Measurements from ENCODE around the gene MEGF9. TPM values are rescaled to one million over a fixed set of nuclear protein-coding genes. Genes with fewer than 3 reads are reported as not detected.
A peak's percentile ranks its signal among the peaks of the same experiment; 100 is the strongest.

MEGF9 gene
- total and polyA plus RNA-seq, 2 of the 13 experiments (the other 11 are each of a cell fraction or from before 2014, with no cell fraction given) = 3.1 to 3.3 TPM

- TF ChIP-seq PLSCR1 (CRISPR knock-in tag; IDR thresholded peaks at IDR 0.05; ENCODE audit: borderline replicate concordance) = no peak
- no peak for TF ChIP-seq NFRKB (IDR thresholded peaks at IDR 0.05)
- TF ChIP-seq SMARCC2 (IDR thresholded peaks at IDR 0.05) = no peak
- peak; percentile 95 for TF ChIP-seq ZNF644 (CRISPR knock-in tag; IDR thresholded peaks at IDR 0.05; ENCODE audit: low read depth)
- TF ChIP-seq GLI4 (CRISPR knock-in tag; IDR thresholded peaks at IDR 0.05; ENCODE audit: borderline replicate concordance) = no peak
- no peak for TF ChIP-seq ZNF720 (CRISPR knock-in tag; IDR thresholded peaks at IDR 0.05)
- TF ChIP-seq SOX6 (IDR thresholded peaks at IDR 0.05) = no peak
- TF ChIP-seq SOX6 (CRISPR knock-in tag; IDR thresholded peaks at IDR 0.05) = peak; percentile 99
- no peak for TF ChIP-seq RAD51 (IDR thresholded peaks at IDR 0.05; ENCODE audit: borderline replicate concordance)
- TF ChIP-seq ZKSCAN8 (CRISPR knock-in tag; IDR thresholded peaks at IDR 0.05; ENCODE audit: borderline replicate concordance) = peak; percentile 84; the same call in 1 of the 2 replicates
- no peak for TF ChIP-seq ZNF776 (CRISPR knock-in tag; IDR thresholded peaks at IDR 0.05)
- TF ChIP-seq ZSCAN12 (CRISPR knock-in tag; IDR thresholded peaks at IDR 0.05) = 0 out of 2 replicates have a peak, but pooled peaks have one; percentile 35
- TF ChIP-seq FOSL2 (CRISPR knock-in tag; IDR thresholded peaks at IDR 0.05) = peak; percentile 88
- no peak for TF ChIP-seq ZFAT (CRISPR knock-in tag; conservative IDR thresholded peaks at IDR 0.05)
- TF ChIP-seq ZNF296 (CRISPR knock-in tag; conservative IDR thresholded peaks at IDR 0.05) = no peak
- no peak for TF ChIP-seq HNRNPUL1 (IDR thresholded peaks at IDR 0.05; ENCODE audit: low read depth, low read length)
- TF ChIP-seq, protein P1, sequence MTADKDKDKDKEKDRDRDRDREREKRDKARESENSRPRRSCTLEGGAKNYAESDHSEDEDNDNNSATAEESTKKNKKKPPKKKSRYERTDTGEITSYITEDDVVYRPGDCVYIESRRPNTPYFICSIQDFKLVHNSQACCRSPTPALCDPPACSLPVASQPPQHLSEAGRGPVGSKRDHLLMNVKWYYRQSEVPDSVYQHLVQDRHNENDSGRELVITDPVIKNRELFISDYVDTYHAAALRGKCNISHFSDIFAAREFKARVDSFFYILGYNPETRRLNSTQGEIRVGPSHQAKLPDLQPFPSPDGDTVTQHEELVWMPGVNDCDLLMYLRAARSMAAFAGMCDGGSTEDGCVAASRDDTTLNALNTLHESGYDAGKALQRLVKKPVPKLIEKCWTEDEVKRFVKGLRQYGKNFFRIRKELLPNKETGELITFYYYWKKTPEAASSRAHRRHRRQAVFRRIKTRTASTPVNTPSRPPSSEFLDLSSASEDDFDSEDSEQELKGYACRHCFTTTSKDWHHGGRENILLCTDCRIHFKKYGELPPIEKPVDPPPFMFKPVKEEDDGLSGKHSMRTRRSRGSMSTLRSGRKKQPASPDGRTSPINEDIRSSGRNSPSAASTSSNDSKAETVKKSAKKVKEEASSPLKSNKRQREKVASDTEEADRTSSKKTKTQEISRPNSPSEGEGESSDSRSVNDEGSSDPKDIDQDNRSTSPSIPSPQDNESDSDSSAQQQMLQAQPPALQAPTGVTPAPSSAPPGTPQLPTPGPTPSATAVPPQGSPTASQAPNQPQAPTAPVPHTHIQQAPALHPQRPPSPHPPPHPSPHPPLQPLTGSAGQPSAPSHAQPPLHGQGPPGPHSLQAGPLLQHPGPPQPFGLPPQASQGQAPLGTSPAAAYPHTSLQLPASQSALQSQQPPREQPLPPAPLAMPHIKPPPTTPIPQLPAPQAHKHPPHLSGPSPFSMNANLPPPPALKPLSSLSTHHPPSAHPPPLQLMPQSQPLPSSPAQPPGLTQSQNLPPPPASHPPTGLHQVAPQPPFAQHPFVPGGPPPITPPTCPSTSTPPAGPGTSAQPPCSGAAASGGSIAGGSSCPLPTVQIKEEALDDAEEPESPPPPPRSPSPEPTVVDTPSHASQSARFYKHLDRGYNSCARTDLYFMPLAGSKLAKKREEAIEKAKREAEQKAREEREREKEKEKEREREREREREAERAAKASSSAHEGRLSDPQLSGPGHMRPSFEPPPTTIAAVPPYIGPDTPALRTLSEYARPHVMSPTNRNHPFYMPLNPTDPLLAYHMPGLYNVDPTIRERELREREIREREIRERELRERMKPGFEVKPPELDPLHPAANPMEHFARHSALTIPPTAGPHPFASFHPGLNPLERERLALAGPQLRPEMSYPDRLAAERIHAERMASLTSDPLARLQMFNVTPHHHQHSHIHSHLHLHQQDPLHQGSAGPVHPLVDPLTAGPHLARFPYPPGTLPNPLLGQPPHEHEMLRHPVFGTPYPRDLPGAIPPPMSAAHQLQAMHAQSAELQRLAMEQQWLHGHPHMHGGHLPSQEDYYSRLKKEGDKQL (CRISPR knock-in tag; IDR thresholded peaks at IDR 0.05; ENCODE audit: low read depth) = peak; percentile 94
- peak; percentile 81 for TF ChIP-seq ZFY (CRISPR knock-in tag; IDR thresholded peaks at IDR 0.05)
- TF ChIP-seq HDAC6 (IDR thresholded peaks at IDR 0.05; ENCODE audit: low read depth, low read length) = no peak
- TF ChIP-seq ZFP82 (CRISPR knock-in tag; IDR thresholded peaks at IDR 0.05; ENCODE audit: borderline replicate concordance) = no peak
- TF ChIP-seq ZNF24 (IDR thresholded peaks at IDR 0.05) = peak; percentile 70; the same call in 1 of the 2 replicates
- TF ChIP-seq KDM3A (CRISPR knock-in tag; IDR thresholded peaks at IDR 0.05; ENCODE audit: low read depth) = 0 out of 2 replicates have a peak, but pooled peaks have one; percentile 65
- no peak; the same call in 1 of the 2 replicates for TF ChIP-seq SMAD3 (CRISPR knock-in tag; IDR thresholded peaks at IDR 0.05)
- TF ChIP-seq ZNF20 (CRISPR knock-in tag; IDR thresholded peaks at IDR 0.05) = no peak
- no peak for TF ChIP-seq LBX2 (CRISPR knock-in tag; IDR thresholded peaks at IDR 0.05; ENCODE audit: borderline replicate concordance)
- peak; percentile 81 for TF ChIP-seq DMAP1 (CRISPR knock-in tag; IDR thresholded peaks at IDR 0.05)
- peak; percentile 80; the same call in 1 of the 2 replicates for TF ChIP-seq HNRNPL (IDR thresholded peaks at IDR 0.05; ENCODE audit: low read depth, low read length)
These were observed 142.6 kb downstream of the MEGF9 start (continued) for GRCh38 chr9:120571443-120572257.
